CD14-positive monocyte (primary cell): ENCODE measurements around the gene ATXN7L1. TPM values are rescaled to one million over a fixed set of nuclear protein-coding genes. Genes with fewer than 3 reads are reported as not detected.

Experiments used
- DNase-seq, 3 donors: peaks; one replicate each; pipeline ENCODE4 v3.0.0-alpha.2; 2011 to 2022
- H2AFZ ChIP-seq: 2 replicates; pipeline ENCODE4 v1.6.0; 2012; ENCODE audit warnings: mild to moderate bottlenecking, low read depth, low read length, inconsistent platforms; ENCODE audit not compliant: insufficient read depth, poor library complexity, severe bottlenecking
- H3K27ac ChIP-seq, 2 donors: 1 replicate in 1 of 2; 2 replicates in 1 of 2; pipeline ENCODE4 v1.5.1; 2012 to 2013; ENCODE audit warnings: low read length in 2 of 2, control low read depth in 1 of 2, inconsistent platforms in 1 of 2, low read depth in 1 of 2, mild to moderate bottlenecking in 1 of 2
- H3K27me3 ChIP-seq, 2 donors: one replicate each; pipeline versions ENCODE4 v1.6.0 to v1.6.1; 2011 to 2013; ENCODE audit warnings: low read length in 2 of 2; ENCODE audit not compliant: control insufficient read depth in 2 of 2, insufficient read depth in 2 of 2
- H3K36me3 ChIP-seq, 2 donors: replicated peaks in 1 of 2; 1 replicate in 1 of 2; 2 replicates in 1 of 2; pipeline versions ENCODE4 v1.5.1 to v1.6.1; 2012 to 2013; ENCODE audit warnings: low read length in 2 of 2, control low read depth in 1 of 2, inconsistent platforms in 1 of 2, mild to moderate bottlenecking in 1 of 2; ENCODE audit not compliant: insufficient read depth in 2 of 2, control insufficient read depth in 1 of 2
- H3K4me1 ChIP-seq, 2 donors: 1 replicate in 1 of 2; 2 replicates in 1 of 2; pipeline versions ENCODE4 v1.5.1 to v1.6.1; 2012 to 2013; ENCODE audit warnings: low read length in 2 of 2, control low read depth in 1 of 2, inconsistent platforms in 1 of 2, mild to moderate bottlenecking in 1 of 2, moderate library complexity in 1 of 2; ENCODE audit not compliant: insufficient read depth in 2 of 2, control insufficient read depth in 1 of 2
- H3K4me2 ChIP-seq: replicated peaks from 2 replicates; pipeline ENCODE3; 2012; ENCODE audit warnings: low read length, moderate library complexity, mild to moderate bottlenecking; ENCODE audit not compliant: poor library complexity, severe bottlenecking; ENCODE audit errors: extremely low read depth
- H3K4me3 ChIP-seq, 3 experiments: fragments of 200-600 bp in 1 of 3; sonication (generic) in 1 of 3; replicated peaks in 1 of 3; 1 replicate in 2 of 3; 2 replicates in 1 of 3; pipeline ENCODE4 v1.5.1; 2011 to 2013; ENCODE audit warnings: low read length in 3 of 3, mild to moderate bottlenecking in 3 of 3, control low read depth in 2 of 3, low read depth in 2 of 3, inconsistent platforms in 1 of 3, moderate library complexity in 1 of 3
- H3K79me2 ChIP-seq: 2 replicates; pipeline ENCODE4 v1.6.0; 2012; ENCODE audit warnings: mild to moderate bottlenecking, control low read depth, inconsistent platforms, low read length, moderate library complexity; ENCODE audit not compliant: insufficient read depth
- H3K9ac ChIP-seq: 2 replicates; pipeline ENCODE4 v1.6.0; 2017; ENCODE audit warnings: low read length, mild to moderate bottlenecking; ENCODE audit not compliant: insufficient read depth, poor library complexity, severe bottlenecking
- H3K9me3 ChIP-seq, 2 donors: replicated peaks in 1 of 2; 1 replicate in 1 of 2; 2 replicates in 1 of 2; pipeline versions ENCODE4 v1.5.1 to v1.6.1; 2012 to 2013; ENCODE audit warnings: low read length in 2 of 2, control low read depth in 1 of 2; ENCODE audit not compliant: control insufficient read depth in 1 of 2, insufficient read depth in 1 of 2
- H4K20me1 ChIP-seq: 2 replicates; pipeline ENCODE4 v1.6.0; 2012; ENCODE audit warnings: mild to moderate bottlenecking, low read length, control low read depth, moderate library complexity; ENCODE audit not compliant: insufficient read depth
- H3K27ac Mint-ChIP-seq, 7 donors: one replicate each; pipeline ENCODE4 v1.8.0; 2020; ENCODE audit warnings: mild to moderate bottlenecking in 7 of 7, mixed read lengths in 7 of 7, moderate library complexity in 6 of 7, inconsistent platforms in 2 of 7
- H3K27me3 Mint-ChIP-seq, 3 donors: one replicate each; pipeline ENCODE4 v1.8.0; 2021 to 2022; ENCODE audit warnings: low read depth in 3 of 3, mild to moderate bottlenecking in 3 of 3, mixed read lengths in 3 of 3, moderate library complexity in 3 of 3, inconsistent platforms in 1 of 3
- H3K36me3 Mint-ChIP-seq, 2 donors: one replicate each; pipeline ENCODE4 v1.8.0; 2020; ENCODE audit warnings: mixed read lengths in 2 of 2, inconsistent platforms in 1 of 2, mild to moderate bottlenecking in 1 of 2
- H3K4me1 Mint-ChIP-seq: one replicate; pipeline ENCODE4 v1.8.0; 2020; ENCODE audit warnings: mild to moderate bottlenecking, mixed read lengths
- H3K4me3 Mint-ChIP-seq, 2 donors: one replicate each; pipeline ENCODE4 v1.8.0; 2020; ENCODE audit warnings: mild to moderate bottlenecking in 2 of 2, mixed read lengths in 2 of 2, moderate library complexity in 1 of 2
- H3K9me3 Mint-ChIP-seq, 7 donors: one replicate each; pipeline ENCODE4 v1.8.0; 2020 to 2022; ENCODE audit warnings: mixed read lengths in 7 of 7, mild to moderate bottlenecking in 6 of 7, moderate library complexity in 6 of 7, inconsistent platforms in 2 of 7
- CTCF ChIP-seq: fragments of 200-600 bp; IDR thresholded peaks from one replicate; pipeline ENCODE4 v1.8.0; 2022; ENCODE audit warnings: antibody characterized with exemption, mild to moderate bottlenecking
- WGBS: methylation state at CpG from one replicate; pipeline ENCODE4 v1.1.5; 2013; ENCODE audit warnings: missing lambda C conversion rate; ENCODE audit not compliant: insufficient coverage; 5-methylcytosine and 5-hydroxymethylcytosine counted together
- intact Hi-C, 2 donors: fragments of 100-400 bp; cut with micrococcal nuclease; formaldehyde crosslinking; loops; one replicate each; pipeline versions ENCODE4 v1.15.0 to v1.15.1; 2023
- polyA plus RNA-seq, 3 donors: library from polyadenylated mRNA; depleted of rRNA in 1 of 3; unstranded in 2 of 3; stranded (reverse) in 1 of 3; fragments of 300-500 nt in 2 of 3; fragments of >200 nt in 1 of 3; fragmentation: Illumina TruSeq in 2 of 3; gene quantifications; 1 replicate in 2 of 3; 2 replicates in 1 of 3; pipeline ENCODE4 v1.2.3, GENCODE V29; 2012 to 2021

Gene ATXN7L1
- polyA plus RNA-seq, 3 donors: 4.5 to 12.2 (median 11.2) TPM

GRCh38 chr7:105661625-105662024, 214.8 kb downstream of the ATXN7L1 start:
- Mint-ChIP-seq H3K9me3 (no peaks in the 10 kb centered on the region), H3K27me3 (no peaks in the 10 kb centered on the region), H3K27ac (no peak overlapping the region), H3K36me3 (peaks cover 65 to 84% of the 10 kb centered on the region in 2 donors), H3K4me3 (no peak overlapping the region), H3K4me1 (no peaks in the 10 kb centered on the region)
- no peak overlapping the region for H2AFZ ChIP-seq
- H3K27ac ChIP-seq: peak overlapping the region in 1 of 2 donors; percentile 27
- peaks cover 33% of the 10 kb centered on the region for H4K20me1 ChIP-seq
- no peak overlapping the region for H3K4me3 ChIP-seq
- TF ChIP-seq CTCF: no peak
- peaks cover 23% of the 10 kb centered on the region for H3K79me2 ChIP-seq
- WGBS: 98% methylated on average over 6 of the region's 6 CpGs
- H3K9me3 ChIP-seq: no peaks in the 10 kb centered on the region
- peaks cover 72 to 79% of the 10 kb centered on the region in 2 donors for H3K36me3 ChIP-seq
- no peak overlapping the region for H3K4me2 ChIP-seq
- H3K27me3 ChIP-seq: no peaks in the 10 kb centered on the region
- H3K4me1 ChIP-seq: no peaks in the 10 kb centered on the region
- DNase-seq: no peak
- H3K9ac ChIP-seq: no peak overlapping the region
- intact Hi-C loops: no loop called here

- no peak overlapping the region for H3K4me2 ChIP-seq
- no peak overlapping the region for H3K4me3 Mint-ChIP-seq
- H3K36me3 ChIP-seq: peaks cover 61 to 79% of the 10 kb centered on the region in 2 donors
- H3K9ac ChIP-seq: no peak overlapping the region
- H3K27ac Mint-ChIP-seq: peak overlapping the region in 1 of 7 donors; percentile 78
- peaks cover 30% of the 10 kb centered on the region for H3K79me2 ChIP-seq
- peak; percentile 84 for TF ChIP-seq CTCF
- no peak overlapping the region for H3K27ac ChIP-seq
- H3K27me3 Mint-ChIP-seq: no peaks in the 10 kb centered on the region
- peak; percentile 47 to 61 (median 57) for DNase-seq
- H3K36me3 Mint-ChIP-seq: peaks cover 68 to 84% of the 10 kb centered on the region in 2 donors
- no peak overlapping the region for H2AFZ ChIP-seq
- no peak overlapping the region for H3K4me3 ChIP-seq
- H3K9me3 ChIP-seq: no peaks in the 10 kb centered on the region
- intact Hi-C loops: loop anchor here in 1 of 2 donors (10.0 kb wide), 1 partner anchor 348 kb away; no protein-coding TSS in a partner anchor
- H3K4me1 ChIP-seq: no peaks in the 10 kb centered on the region
- no peaks in the 10 kb centered on the region for H3K27me3 ChIP-seq
- no peaks in the 10 kb centered on the region for H3K9me3 Mint-ChIP-seq
- 66% methylated on average over 4 of the region's 7 CpGs for WGBS
- H3K4me1 Mint-ChIP-seq: no peaks in the 10 kb centered on the region
- H4K20me1 ChIP-seq: peaks cover 53% of the 10 kb centered on the region
Measured at GRCh38 chr7:105656922-105657521, 219.4 kb downstream of the ATXN7L1 start.
